Muscle layer of duodenum (tissue), 2 donors: ENCODE data around the gene CYP4F8.

ENCODE experiments used
- H3K27ac ChIP-seq: one replicate; pipeline ENCODE4 v1.7.0; 2013; ENCODE audit warnings: mild to moderate bottlenecking, low read length
- H3K27me3 ChIP-seq: one replicate; pipeline ENCODE4 v1.7.0; 2013; ENCODE audit warnings: low read depth, mild to moderate bottlenecking, control low read depth, low read length
- H3K36me3 ChIP-seq, 2 donors: one replicate each; pipeline ENCODE4 v1.7.0; 2013; ENCODE audit warnings: low read length in 2 of 2, control low read depth in 1 of 2, mild to moderate bottlenecking in 1 of 2; ENCODE audit not compliant: insufficient read depth in 2 of 2, control insufficient read depth in 1 of 2
- H3K4me1 ChIP-seq, 2 donors: one replicate each; pipeline ENCODE4 v1.7.0; 2013; ENCODE audit warnings: low read length in 2 of 2, mild to moderate bottlenecking in 2 of 2, control low read depth in 1 of 2, moderate library complexity in 1 of 2; ENCODE audit not compliant: insufficient read depth in 2 of 2, control insufficient read depth in 1 of 2
- H3K4me3 ChIP-seq, 2 donors: one replicate each; pipeline ENCODE4 v1.7.0; 2013; ENCODE audit warnings: low read length in 2 of 2, low read depth in 1 of 2, mild to moderate bottlenecking in 1 of 2
- H3K9me3 ChIP-seq, 2 donors: one replicate each; pipeline ENCODE4 v1.7.0; 2013; ENCODE audit warnings: low read length in 2 of 2, control low read depth in 1 of 2, mild to moderate bottlenecking in 1 of 2; ENCODE audit not compliant: control insufficient read depth in 1 of 2
- donor health status: healthy.

Gene CYP4F8

DNA sequence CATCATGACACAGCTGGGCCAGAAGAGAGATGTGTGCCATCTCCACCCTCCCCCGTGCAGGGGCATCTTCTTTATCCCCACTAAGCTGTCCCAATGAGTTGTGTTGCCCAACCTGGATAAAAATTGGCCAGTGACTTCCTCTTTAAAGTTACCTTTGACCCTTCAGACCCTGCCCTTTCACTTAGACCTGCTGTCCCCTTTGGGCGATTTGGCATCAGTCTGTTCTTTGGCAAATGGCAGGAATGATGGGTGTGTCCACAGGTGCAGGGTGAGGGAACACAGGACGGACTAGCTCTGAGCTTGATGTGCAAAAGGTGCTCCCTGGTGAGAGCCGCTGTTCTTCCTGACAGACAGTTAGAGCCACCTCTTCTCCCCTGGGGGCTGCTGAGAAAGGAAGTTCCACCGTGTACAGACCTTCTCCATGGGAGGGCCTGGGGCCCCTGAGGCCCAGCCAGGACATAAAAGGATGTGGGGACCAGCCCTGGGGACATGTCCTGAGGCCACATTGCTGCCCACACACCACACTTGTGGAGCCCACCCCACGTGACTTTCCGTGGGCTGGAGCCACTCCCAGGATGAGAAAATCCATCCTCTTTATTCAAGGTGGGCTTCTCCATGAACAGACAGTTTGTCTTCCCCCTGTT is 1.7 kb downstream of the CYP4F8 start:
- Histone ChIP-seq H3K36me3 (no peaks in the 10 kb centered on the region), H3K27me3 (no peaks in the 10 kb centered on the region), H3K27ac (no peak overlapping the region), H3K4me1 (no peaks in the 10 kb centered on the region), H3K4me3 (no peak overlapping the region), H3K9me3 (no peaks in the 10 kb centered on the region)

DNA sequence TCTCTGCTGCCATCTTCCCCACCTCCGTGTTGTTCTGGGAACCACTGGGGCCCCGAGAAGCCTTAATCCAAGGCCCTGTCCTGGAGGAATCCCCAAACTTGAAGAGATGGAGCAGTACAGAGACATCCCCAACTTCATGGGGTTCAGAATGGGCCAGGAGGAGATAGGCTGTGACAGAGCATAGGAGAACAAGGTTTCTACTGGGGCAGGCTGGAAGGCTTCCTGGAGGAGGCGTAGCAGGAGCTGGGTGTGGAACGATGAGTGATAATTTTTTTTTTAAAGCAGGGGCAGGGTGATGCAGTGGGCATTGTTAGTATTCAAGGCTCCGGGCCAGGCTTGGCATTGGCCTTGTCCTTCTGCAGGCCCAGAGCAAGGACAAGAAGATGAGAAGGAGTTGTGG is 3.3 kb downstream of the CYP4F8 start:
- H3K9me3 ChIP-seq, result no peaks in the 10 kb centered on the region
- H3K27ac ChIP-seq, result no peak overlapping the region
- no peaks in the 10 kb centered on the region for H3K4me1 ChIP-seq
- H3K27me3 ChIP-seq, result no peaks in the 10 kb centered on the region
- H3K36me3 ChIP-seq, result no peaks in the 10 kb centered on the region
- H3K4me3 ChIP-seq, result no peak overlapping the region

- Histone ChIP-seq H3K9me3 (no peaks in the 10 kb centered on the region), H3K36me3 (no peaks in the 10 kb centered on the region), H3K27me3 (no peaks in the 10 kb centered on the region), H3K4me1 (no peaks in the 10 kb centered on the region), H3K4me3 (no peak overlapping the region), H3K27ac (no peak overlapping the region)
Measured at GRCh38 chr19:15621801-15622200, 6.8 kb downstream of the CYP4F8 start.

GRCh38 chr19:15622991-15623390 is 8.0 kb downstream of the CYP4F8 start:
- no peak overlapping the region for H3K4me3 ChIP-seq
- H3K27ac ChIP-seq, result no peak overlapping the region
- no peaks in the 10 kb centered on the region for H3K9me3 ChIP-seq
- no peaks in the 10 kb centered on the region for H3K36me3 ChIP-seq
- H3K27me3 ChIP-seq, result no peaks in the 10 kb centered on the region
- H3K4me1 ChIP-seq, result no peaks in the 10 kb centered on the region

GRCh38 chr19:15623711-15624318 is 8.8 kb downstream of the CYP4F8 start:
- Histone ChIP-seq H3K4me1 (no peaks in the 10 kb centered on the region), H3K4me3 (no peak overlapping the region), H3K27ac (no peak overlapping the region), H3K27me3 (no peaks in the 10 kb centered on the region), H3K36me3 (no peaks in the 10 kb centered on the region), H3K9me3 (no peaks in the 10 kb centered on the region)

DNA sequence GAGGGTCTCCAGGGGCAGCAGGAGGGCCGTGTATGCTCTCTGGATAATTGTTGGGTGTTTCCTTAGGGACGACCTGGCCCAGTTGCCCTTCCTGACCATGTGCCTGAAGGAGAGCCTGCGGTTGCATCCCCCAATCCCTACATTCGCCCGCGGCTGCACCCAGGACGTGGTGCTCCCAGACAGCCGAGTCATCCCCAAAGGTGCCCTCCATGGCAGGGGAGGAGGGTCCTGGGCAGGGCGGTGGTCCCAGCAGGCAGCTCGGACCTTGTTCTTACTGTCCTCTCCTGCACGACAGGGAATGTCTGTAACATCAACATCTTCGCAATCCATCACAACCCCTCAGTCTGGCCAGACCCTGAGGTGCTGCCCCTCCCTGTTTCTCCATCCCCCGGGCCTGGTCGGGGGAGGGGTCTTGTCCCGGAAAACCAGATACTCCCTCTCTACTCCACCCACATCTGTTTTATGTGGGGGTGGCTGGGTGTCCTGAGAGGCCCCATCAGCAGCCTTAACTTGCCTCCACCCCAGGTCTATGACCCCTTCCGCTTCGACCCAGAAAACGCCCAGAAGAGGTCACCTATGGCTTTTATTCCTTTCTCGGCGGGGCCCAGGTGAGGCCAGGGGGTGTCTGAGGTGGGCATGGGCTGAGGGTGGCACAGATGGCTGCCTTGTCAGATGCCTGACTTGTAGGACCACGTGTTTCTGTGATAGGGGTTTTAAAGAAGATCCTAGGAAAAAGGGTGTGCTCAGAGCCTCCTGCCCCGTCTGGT is 13.4 kb downstream of the CYP4F8 start:
- Histone ChIP-seq H3K4me3 (no peak overlapping the region), H3K27ac (no peak overlapping the region), H3K27me3 (no peaks in the 10 kb centered on the region), H3K4me1 (peaks cover 0 to 3% of the 10 kb centered on the region in 2 donors), H3K36me3 (no peaks in the 10 kb centered on the region), H3K9me3 (no peaks in the 10 kb centered on the region)

DNA sequence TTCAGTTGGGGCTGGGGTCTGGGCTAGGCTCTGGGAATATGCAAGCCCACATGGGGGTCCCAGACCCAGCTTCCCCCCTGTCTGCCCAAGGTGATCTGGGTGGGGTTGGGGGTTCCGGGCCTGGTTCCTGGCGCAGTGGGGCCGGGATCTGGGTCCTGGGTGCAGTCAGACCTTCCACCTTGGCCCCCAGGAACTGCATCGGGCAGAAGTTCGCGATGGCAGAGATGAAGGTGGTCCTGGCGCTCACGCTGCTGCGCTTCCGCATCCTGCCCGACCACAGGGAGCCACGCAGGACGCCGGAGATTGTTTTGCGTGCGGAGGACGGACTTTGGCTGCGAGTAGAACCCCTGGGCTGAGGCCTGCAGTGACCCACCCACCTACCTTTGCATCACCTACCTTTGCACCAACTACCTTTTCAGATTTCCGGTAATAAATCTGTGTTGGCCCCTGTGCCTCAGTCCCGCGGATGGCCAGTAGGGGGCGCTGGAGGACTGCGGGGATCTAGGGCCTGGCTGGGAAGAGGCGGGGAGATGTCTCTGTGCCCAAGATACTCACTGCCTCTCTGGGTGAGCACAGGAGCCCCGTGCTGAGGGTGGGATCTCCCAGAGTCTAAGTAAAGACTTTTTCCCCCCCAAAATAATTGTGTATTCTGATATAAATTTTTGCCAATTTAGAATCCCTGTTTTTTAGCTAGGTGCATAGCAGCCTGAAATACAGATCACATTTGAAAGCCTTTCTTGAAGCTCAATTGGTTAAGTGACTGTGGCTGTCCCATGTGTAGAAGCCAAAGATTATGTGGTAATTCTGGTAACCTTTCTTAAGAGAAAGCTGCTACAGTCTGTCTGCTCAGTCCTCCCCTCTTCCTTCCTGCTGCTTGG is 14.2 kb downstream of the CYP4F8 start:
- Histone ChIP-seq H3K4me1 (peaks cover 0 to 3% of the 10 kb centered on the region in 2 donors), H3K4me3 (no peak overlapping the region), H3K9me3 (no peaks in the 10 kb centered on the region), H3K27me3 (no peaks in the 10 kb centered on the region), H3K27ac (no peak overlapping the region), H3K36me3 (no peaks in the 10 kb centered on the region)

DNA sequence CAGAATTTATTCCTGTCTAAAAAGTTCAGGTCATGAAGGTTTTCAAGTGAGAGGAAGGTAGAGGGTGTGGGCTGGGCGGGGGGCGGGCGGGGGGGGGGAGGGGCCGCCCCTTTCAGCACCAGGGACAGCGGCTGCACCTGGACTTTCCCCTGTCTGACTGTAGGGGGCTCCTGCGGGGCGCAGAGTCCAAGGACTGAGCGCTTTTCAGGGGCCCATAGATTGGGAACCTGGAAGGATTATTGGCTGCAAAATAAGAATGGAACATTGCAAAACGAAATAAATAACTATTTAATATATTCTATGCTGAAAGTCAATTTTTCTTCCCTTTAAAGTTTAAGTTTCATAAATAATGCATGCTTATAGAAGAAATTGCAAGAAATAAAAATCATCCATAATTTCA is 16.8 kb downstream of the CYP4F8 start:
- H3K4me3 ChIP-seq, result no peak overlapping the region
- H3K27me3 ChIP-seq, result no peaks in the 10 kb centered on the region
- H3K27ac ChIP-seq, result no peak overlapping the region
- peaks cover 0 to 3% of the 10 kb centered on the region in 2 donors for H3K4me1 ChIP-seq
- no peaks in the 10 kb centered on the region for H3K9me3 ChIP-seq
- no peaks in the 10 kb centered on the region for H3K36me3 ChIP-seq

GRCh38 chr19:15633082-15633835 is 18.2 kb downstream of the CYP4F8 start:
- no peaks in the 10 kb centered on the region for H3K9me3 ChIP-seq
- no peak overlapping the region for H3K4me3 ChIP-seq
- peaks cover 0 to 3% of the 10 kb centered on the region in 2 donors for H3K4me1 ChIP-seq
- no peak overlapping the region for H3K27ac ChIP-seq
- no peaks in the 10 kb centered on the region for H3K36me3 ChIP-seq
- H3K27me3 ChIP-seq, result no peaks in the 10 kb centered on the region

DNA sequence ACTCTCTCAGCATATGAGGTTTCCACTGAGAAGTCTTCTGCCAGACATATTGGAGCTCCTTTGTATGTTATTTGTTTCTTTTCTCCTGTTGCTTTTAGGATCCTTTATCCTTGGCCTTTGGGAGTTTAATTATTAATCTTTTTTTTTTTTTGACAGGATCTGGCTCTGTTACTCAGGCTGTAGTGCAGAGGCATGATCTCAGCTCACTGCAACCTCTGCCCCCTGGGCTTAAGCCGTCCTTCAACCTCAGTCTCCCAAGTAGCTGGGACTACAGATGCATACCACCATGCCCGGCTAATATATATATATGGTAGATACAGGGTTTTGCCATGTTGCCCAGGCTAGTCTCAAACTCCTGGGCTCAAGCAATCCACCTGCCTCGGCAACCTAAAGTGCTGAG is 19.1 kb downstream of the CYP4F8 start:
- H3K4me1 ChIP-seq, result peaks cover 0 to 3% of the 10 kb centered on the region in 2 donors
- no peaks in the 10 kb centered on the region for H3K9me3 ChIP-seq
- no peak overlapping the region for H3K27ac ChIP-seq
- H3K27me3 ChIP-seq, result no peaks in the 10 kb centered on the region
- no peak overlapping the region for H3K4me3 ChIP-seq
- no peaks in the 10 kb centered on the region for H3K36me3 ChIP-seq
